OCI-LY1 (cell line): Measurements from ENCODE around the gene MCAM.

ENCODE experiments used
- CTCF ChIP-seq: fragments of 200-600 bp; sonication (generic), shearing (Covaris generic); IDR thresholded peaks from 2 replicates; pipeline ENCODE4 v1.5.1; 2017; ENCODE audit warnings: mild to moderate bottlenecking, antibody characterized with exemption, low read length, moderate library complexity, mixed read lengths
- EZH2 ChIP-seq: fragments of 200-600 bp; sonication (generic), shearing (Covaris generic); IDR thresholded peaks from 2 replicates; pipeline ENCODE4 v1.8.0; 2017; ENCODE audit warnings: borderline replicate concordance, mixed run types, mild to moderate bottlenecking, antibody characterized with exemption, low read length, moderate library complexity, mixed read lengths

DNA sequence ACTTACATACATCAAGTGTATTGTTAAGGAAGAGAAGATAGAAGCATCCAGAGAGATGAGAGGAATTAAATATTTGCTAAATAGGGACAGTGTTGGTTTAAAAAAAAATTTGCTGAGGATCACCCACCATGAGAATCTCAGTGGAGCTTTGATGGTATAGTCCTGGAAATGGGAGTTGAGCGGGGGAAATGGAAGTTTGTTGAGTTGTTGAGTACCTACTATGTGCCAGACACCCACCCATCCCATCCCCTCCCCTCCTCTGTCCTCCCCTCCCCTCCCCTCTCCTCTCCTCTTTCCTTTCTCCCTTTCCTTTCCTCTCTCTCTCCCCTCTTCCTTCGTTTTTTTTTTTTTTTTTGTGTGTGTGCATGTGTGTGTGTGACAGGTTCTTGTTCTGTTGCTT lies 34.3 kb upstream of the MCAM start:
- TF ChIP-seq CTCF (no peak), EZH2 (no peak)
